A549 (cell line): ENCODE measurements around the gene COL8A2. TPM values are rescaled to one million over a fixed set of nuclear protein-coding genes. Genes with fewer than 3 reads are reported as not detected.

Source experiments
- ATAC-seq, 2 experiments: fragments of 200-7000 bp in 1 of 2; fragments of >200 bp in 1 of 2; cut with Nextera tagmentation in 1 of 2; cut with Tn5 transposase in 1 of 2; 3 replicates each; pipeline versions ENCODE4 v1.8.0 to v1.9.1; 2018 to 2020; ENCODE audit warnings: mild to moderate bottlenecking in 1 of 2, moderate library complexity in 1 of 2
- CTCF ChIA-PET: fragments of 300-600 bp; sonication (Branson Sonifier 250); formaldehyde crosslinking; extraction: SDS; loops from one replicate; lab custom pipeline; 2021; ENCODE audit warnings: antibody characterized with exemption, inconsistent platforms; lab: Yijun Ruan, JAX
- POLR2A ChIA-PET: fragments of 350-600 bp; formaldehyde crosslinking; extraction: SDS; loops from one replicate; lab custom pipeline; 2021; ENCODE audit warnings: antibody characterized with exemption, inconsistent platforms; lab: Yijun Ruan, JAX
- DNase-seq, 2 experiments: peaks; one replicate each; pipeline versions ENCODE4 v3.0.0 to v3.0.0-alpha.2; 2011 to 2016; ENCODE audit warnings: low read depth in 1 of 2, low spot score in 1 of 2
- FAIRE-seq: peaks from 2 replicates; lab custom pipeline; 2011; peaks lifted over from hg19 to GRCh38; lab: Jason Lieb, UNC
- H3K27ac ChIP-seq, 2 experiments: fragments of >200 bp; sonication (Bioruptor Twin); formaldehyde crosslinking; 3 replicates each; pipeline ENCODE4 v1.5.1; 2016 to 2017
- H3K4me1 ChIP-seq: fragments of >200 bp; sonication (Bioruptor Twin); formaldehyde crosslinking; 3 replicates; pipeline ENCODE4 v1.6.1; 2016
- H3K4me2 ChIP-seq: fragments of >200 bp; sonication (Bioruptor Twin); formaldehyde crosslinking; 3 replicates; pipeline ENCODE4 v1.6.1; 2016
- H3K4me3 ChIP-seq: fragments of >200 bp; sonication (Bioruptor Twin); formaldehyde crosslinking; 3 replicates; pipeline ENCODE4 v1.5.1; 2016
- H3K9me3 ChIP-seq: fragments of >200 bp; sonication (Bioruptor Twin); formaldehyde crosslinking; 3 replicates; pipeline ENCODE4 v1.6.1; 2016
- ATOH8 ChIP-seq: fragments of 250-450 bp; sonication (Bioruptor Pico); IDR thresholded peaks from 2 replicates; pipeline ENCODE4 v1.5.0; 2020; ENCODE audit warnings: low read depth, mild to moderate bottlenecking, moderate library complexity
- BHLHE40 ChIP-seq: IDR thresholded peaks from 2 replicates; pipeline ENCODE4 v1.6.1; 2012; ENCODE audit warnings: low read depth, low read length, inconsistent platforms
- CBX8 ChIP-seq: fragments of 200-600 bp; sonication (generic); IDR thresholded peaks from 2 replicates; pipeline ENCODE4 v1.6.1; 2016
- CEBPB ChIP-seq, 2 experiments: fragments of >200 bp in 1 of 2; sonication (Bioruptor Twin) in 1 of 2; formaldehyde crosslinking in 1 of 2; IDR thresholded peaks; 2 replicates each; pipeline ENCODE4 v1.6.1; 2012 to 2016
- CHD2 ChIP-seq: fragments of 150-350 bp; IDR thresholded peaks from 2 replicates; pipeline ENCODE4 v1.6.1; 2014; ENCODE audit warnings: low read length; ENCODE audit not compliant: partially characterized antibody
- CTCF ChIP-seq: fragments of >200 bp; sonication (Bioruptor Twin); formaldehyde crosslinking; IDR thresholded peaks from 3 replicates; pipeline ENCODE4 v1.5.1; 2016
- EP300 ChIP-seq, 2 experiments: fragments of >200 bp; sonication (Bioruptor Twin); formaldehyde crosslinking; IDR thresholded peaks; 2 replicates in 1 of 2; 3 replicates in 1 of 2; pipeline ENCODE4 v1.6.1; 2016 to 2017
- ESRRA ChIP-seq: fragments of 150-350 bp; IDR thresholded peaks from 2 replicates; pipeline ENCODE4 v1.6.1; 2014; ENCODE audit warnings: mild to moderate bottlenecking, low read length, borderline replicate concordance
- HDAC2 ChIP-seq: fragments of 200-600 bp; sonication (generic); IDR thresholded peaks from 2 replicates; pipeline ENCODE4 v1.6.1; 2016
- HOXB13 ChIP-seq: fragments of 250-450 bp; sonication (Bioruptor Pico); IDR thresholded peaks from 2 replicates; pipeline ENCODE4 v1.5.0; 2020; ENCODE audit warnings: low read depth, mild to moderate bottlenecking, moderate library complexity
- HOXB5 ChIP-seq: fragments of 250-450 bp; sonication (Bioruptor Pico); IDR thresholded peaks from 2 replicates; pipeline ENCODE4 v1.5.0; 2020; ENCODE audit warnings: mild to moderate bottlenecking, moderate library complexity
- KDM1A ChIP-seq: fragments of 200-600 bp; sonication (generic); IDR thresholded peaks from 2 replicates; pipeline ENCODE4 v1.6.1; 2016; ENCODE audit warnings: low read depth, mild to moderate bottlenecking
- MAX ChIP-seq: IDR thresholded peaks from 2 replicates; pipeline ENCODE4 v1.6.1; 2012
- MAZ ChIP-seq: fragments of 150-350 bp; IDR thresholded peaks from 2 replicates; pipeline ENCODE4 v1.6.1; 2014; ENCODE audit warnings: antibody characterized with exemption, low read depth, low read length, borderline replicate concordance
- MYC ChIP-seq: IDR thresholded peaks from 2 replicates; pipeline ENCODE4 v1.6.1; 2012; ENCODE audit warnings: mild to moderate bottlenecking, inconsistent platforms, low read length, improper control_type of control experiment, borderline replicate concordance
- NPAS2 ChIP-seq: fragments of 250-450 bp; sonication (Bioruptor Pico); IDR thresholded peaks from 2 replicates; pipeline ENCODE4 v1.8.0; 2022; ENCODE audit warnings: mild to moderate bottlenecking, moderate library complexity, borderline replicate concordance
- PHF8 ChIP-seq: fragments of 200-600 bp; sonication (generic); IDR thresholded peaks from 2 replicates; pipeline ENCODE4 v1.6.1; 2016; ENCODE audit warnings: low read depth, mild to moderate bottlenecking, antibody characterized with exemption, moderate library complexity, borderline replicate concordance
- POLR2A ChIP-seq: IDR thresholded peaks from 2 replicates; pipeline ENCODE4 v1.6.1; 2012; ENCODE audit warnings: mild to moderate bottlenecking, low read length
- POLR2AphosphoS2 ChIP-seq: conservative IDR thresholded peaks from 2 replicates; pipeline ENCODE4 v1.6.1; 2012; ENCODE audit warnings: low read length, improper control_type of control experiment, inconsistent platforms
- RAD21 ChIP-seq, 2 experiments: fragments of >200 bp in 1 of 2; sonication (Bioruptor Twin) in 1 of 2; formaldehyde crosslinking in 1 of 2; IDR thresholded peaks in 1 of 2; conservative IDR thresholded peaks in 1 of 2; 2 replicates in 1 of 2; 3 replicates in 1 of 2; pipeline ENCODE4 v1.6.1; 2012 to 2018; ENCODE audit warnings: inconsistent platforms in 1 of 2
- REST ChIP-seq: fragments of 200-600 bp; sonication (generic); IDR thresholded peaks from 2 replicates; pipeline ENCODE4 v1.6.1; 2016; ENCODE audit warnings: antibody characterized with exemption, mild to moderate bottlenecking, moderate library complexity
- SMC3 ChIP-seq: fragments of >200 bp; sonication (Bioruptor Twin); formaldehyde crosslinking; IDR thresholded peaks from 3 replicates; pipeline ENCODE4 v1.6.1; 2018; ENCODE audit warnings: inconsistent platforms
- ZFP36 ChIP-seq: fragments of 450-650 bp; IDR thresholded peaks from 2 replicates; pipeline ENCODE4 v1.6.1; 2014; ENCODE audit warnings: borderline replicate concordance; ENCODE audit not compliant: partially characterized antibody
- ZNF302 ChIP-seq: fragments of 250-450 bp; sonication (Bioruptor Pico); IDR thresholded peaks from 2 replicates; pipeline ENCODE4 v1.9.0; 2021; ENCODE audit warnings: inconsistent platforms, mild to moderate bottlenecking, moderate library complexity
- WGBS: methylation state at CpG from one replicate; pipeline ENCODE4 v1.1.6; 2017; ENCODE audit errors: missing lambda C conversion rate; 5-methylcytosine and 5-hydroxymethylcytosine counted together
- polyA plus RNA-seq, 4 experiments: library from polyadenylated mRNA; depleted of rRNA in 3 of 4; stranded (reverse); fragments of >200 nt; fragmentation: RNase III in 1 of 4; extraction: RNeasy Plus Mini Kit Qiagen cat#74134 plus additional on column Dnase treatment in 1 of 4; gene quantifications; 2 replicates in 3 of 4; 3 replicates in 1 of 4; pipeline ENCODE4 v1.2.3, GENCODE V29; 2011 to 2017
- TF ChIP-seq, protein P1 (sequence below): fragments of 150-350 bp; IDR thresholded peaks from 2 replicates; pipeline ENCODE4 v1.6.1; 2014; ENCODE audit warnings: low read depth, mild to moderate bottlenecking, low read length

The COL8A2 gene
- polyA plus RNA-seq, 2 of the 4 experiments (the other 2 are of a cell fraction), result 0.05 to 0.12 TPM

DNA sequence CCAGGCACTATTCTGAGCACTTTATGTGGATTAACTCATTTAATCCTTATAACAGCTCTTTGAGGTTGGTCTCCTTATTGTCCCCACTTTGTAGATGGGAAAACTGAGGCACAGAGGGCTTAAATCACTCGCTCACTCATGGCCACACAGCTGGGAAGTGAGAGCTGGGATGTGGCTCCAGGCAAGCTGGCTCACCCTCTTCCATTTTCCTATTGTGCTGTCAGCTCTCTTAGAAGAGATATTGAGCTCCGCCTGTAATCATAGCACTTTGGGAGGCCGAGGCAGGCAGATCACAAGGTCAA lies 3.8 kb upstream of the COL8A2 start (continued):
- no peak for TF ChIP-seq ZFP36
- no peak for TF ChIP-seq PHF8
- TF ChIP-seq CEBPB (IDR thresholded peaks at IDR 0.05), result no peak

GRCh38 chr1:36128126-36128904 lies 3.3 kb upstream of the COL8A2 start:
- Histone ChIP-seq H3K4me2 (no peak overlapping the region), H3K27ac (no peak overlapping the region), H3K4me1 (no peaks in the 10 kb centered on the region; the same call in 2 of the 3 replicates), H3K4me3 (no peak overlapping the region), H3K9me3 (no peaks in the 10 kb centered on the region)
- ChIA-PET POLR2A (no interaction called here), CTCF (interaction anchor here (0.7 to 2.1 kb wide), 3 partner anchors 11 to 197 kb away, joined by 3 to 6 read pairs (median 3); partner anchors contain the start of gene AGO3)
- DNase-seq (no peak), ATAC-seq (no peak), FAIRE-seq (no peak)
- TF ChIP-seq, protein P1, sequence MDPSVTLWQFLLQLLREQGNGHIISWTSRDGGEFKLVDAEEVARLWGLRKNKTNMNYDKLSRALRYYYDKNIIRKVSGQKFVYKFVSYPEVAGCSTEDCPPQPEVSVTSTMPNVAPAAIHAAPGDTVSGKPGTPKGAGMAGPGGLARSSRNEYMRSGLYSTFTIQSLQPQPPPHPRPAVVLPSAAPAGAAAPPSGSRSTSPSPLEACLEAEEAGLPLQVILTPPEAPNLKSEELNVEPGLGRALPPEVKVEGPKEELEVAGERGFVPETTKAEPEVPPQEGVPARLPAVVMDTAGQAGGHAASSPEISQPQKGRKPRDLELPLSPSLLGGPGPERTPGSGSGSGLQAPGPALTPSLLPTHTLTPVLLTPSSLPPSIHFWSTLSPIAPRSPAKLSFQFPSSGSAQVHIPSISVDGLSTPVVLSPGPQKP, result no peak
- TF ChIP-seq POLR2A (no peak), MAZ (no peak), HOXB13 (CRISPR knock-in tag) (no peak), ESRRA (no peak), RAD21 (conservative IDR thresholded peaks at IDR 0.05 in 1 of 2, IDR thresholded peaks at IDR 0.05 in 1 of 2) (no peak), ZNF302 (CRISPR knock-in tag) (no peak), HDAC2 (no peak), CHD2 (no peak), CTCF (no peak)
- WGBS, result 92% methylated on average over 8 of the region's 11 CpGs

DNA sequence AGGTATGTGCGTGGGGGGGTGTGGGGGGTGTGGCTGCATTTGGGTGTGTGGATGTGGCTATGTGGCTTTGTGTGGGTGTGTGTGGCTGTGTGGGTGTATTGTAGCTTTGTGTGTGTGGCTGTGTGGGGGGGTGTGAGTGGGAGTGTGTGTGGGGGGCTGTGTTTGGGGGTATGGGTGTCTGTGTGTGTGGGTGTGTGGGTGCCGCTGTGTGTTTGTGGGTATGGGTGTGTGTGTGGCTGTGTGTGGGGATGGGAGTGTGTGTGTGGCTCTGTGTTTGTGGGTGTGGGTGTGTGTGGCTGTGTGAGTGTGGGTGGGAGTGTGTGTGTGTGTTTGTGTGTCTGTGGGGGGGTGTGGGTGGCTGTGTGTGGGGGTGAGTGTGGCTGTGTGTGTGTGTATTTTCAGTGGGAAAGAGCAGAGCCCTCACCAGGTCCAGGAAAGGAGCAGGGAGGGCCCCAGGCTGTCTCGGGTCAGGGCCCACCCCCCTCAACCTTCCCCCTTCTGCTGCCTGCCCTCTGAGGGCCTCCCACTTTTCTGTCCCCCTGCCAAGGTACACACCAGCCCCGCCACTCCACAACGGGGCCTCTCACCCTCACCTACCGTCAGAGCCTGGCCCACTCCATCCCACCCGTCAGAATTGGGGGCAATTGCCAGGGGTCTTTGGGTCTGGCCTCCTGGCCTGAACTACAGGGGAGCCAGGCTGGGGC lies 1.9 kb upstream of the COL8A2 start:
- no peak overlapping the region for H3K4me3 ChIP-seq
- H3K4me2 ChIP-seq, result no peak overlapping the region
- H3K27ac ChIP-seq, result no peak overlapping the region
- H3K4me1 ChIP-seq, result no peaks in the 10 kb centered on the region
- CTCF ChIA-PET, result interaction anchor here (0.6 to 1.3 kb wide), 3 partner anchors 8 to 115 kb away, joined by 3 read pairs; no protein-coding TSS in a partner anchor
- POLR2A ChIA-PET, result interaction anchor here (0.7 kb wide), 1 partner anchor 22 kb away, joined by 3 read pairs; the partner anchor contains the start of gene TRAPPC3
- WGBS, result 56% methylated on average over 5 of the region's 7 CpGs
- FAIRE-seq (no peak), DNase-seq (no peak), ATAC-seq (no peak)
- H3K9me3 ChIP-seq, result no peaks in the 10 kb centered on the region
- no peak for TF ChIP-seq KDM1A
- TF ChIP-seq MYC, result no peak
- no peak for TF ChIP-seq BHLHE40
- no peak for TF ChIP-seq ATOH8 (CRISPR knock-in tag)
- no peak for TF ChIP-seq CBX8
- TF ChIP-seq, protein P1, result no peak
- TF ChIP-seq POLR2AphosphoS2, result no peak
- TF ChIP-seq CEBPB (IDR thresholded peaks at IDR 0.05), result no peak
- no peak for TF ChIP-seq EP300 (IDR thresholded peaks at IDR 0.05)
- TF ChIP-seq NPAS2 (CRISPR knock-in tag), result no peak
- TF ChIP-seq REST, result no peak
- no peak for TF ChIP-seq MAX
- no peak for TF ChIP-seq HOXB5 (CRISPR knock-in tag)
- no peak for TF ChIP-seq SMC3
